Fibroblast of upper back skin (primary cell): ENCODE measurements around the gene RANBP17.

Experiments
- DNase-seq: peaks from one replicate; pipeline ENCODE4 v3.0.0-alpha.2; 2013

The RANBP17 gene

DNA sequence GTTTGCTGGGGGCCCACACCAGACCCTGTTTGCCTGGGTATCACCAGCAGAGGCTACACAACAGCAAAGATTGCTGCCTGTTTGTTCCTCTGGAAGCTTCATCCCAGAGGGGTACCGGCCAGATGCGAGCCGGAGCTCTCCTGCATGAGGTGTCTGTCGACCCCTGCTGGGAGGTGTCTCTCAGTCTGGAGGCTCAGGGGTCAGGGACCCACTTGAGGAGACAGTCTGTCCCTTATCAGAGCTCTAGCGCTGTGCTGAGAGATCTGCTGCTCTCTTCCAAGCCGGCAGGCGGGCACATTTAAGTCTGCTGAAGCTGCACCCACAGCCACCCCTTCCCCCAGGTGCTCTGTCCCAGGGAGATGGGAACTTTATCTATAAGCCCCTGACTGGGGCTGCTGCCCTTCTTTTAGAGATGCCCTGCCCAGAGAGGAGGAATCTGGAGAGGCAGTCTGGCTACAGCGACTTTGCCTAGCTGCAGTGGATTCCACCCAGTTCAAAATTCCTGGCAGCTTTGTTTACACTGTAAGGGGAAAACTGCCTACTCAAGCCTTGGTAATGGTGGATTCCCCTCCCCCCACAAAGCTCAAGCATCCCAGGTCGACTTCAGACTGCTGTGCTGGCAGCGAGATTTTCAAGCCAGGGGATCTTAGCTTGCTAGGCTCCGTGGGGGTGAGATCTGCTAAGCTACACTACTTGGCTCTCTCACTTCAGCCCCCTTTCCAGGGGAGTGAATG, 241.2 kb downstream of the RANBP17 start:
- DNase-seq, result no peak

DNA sequence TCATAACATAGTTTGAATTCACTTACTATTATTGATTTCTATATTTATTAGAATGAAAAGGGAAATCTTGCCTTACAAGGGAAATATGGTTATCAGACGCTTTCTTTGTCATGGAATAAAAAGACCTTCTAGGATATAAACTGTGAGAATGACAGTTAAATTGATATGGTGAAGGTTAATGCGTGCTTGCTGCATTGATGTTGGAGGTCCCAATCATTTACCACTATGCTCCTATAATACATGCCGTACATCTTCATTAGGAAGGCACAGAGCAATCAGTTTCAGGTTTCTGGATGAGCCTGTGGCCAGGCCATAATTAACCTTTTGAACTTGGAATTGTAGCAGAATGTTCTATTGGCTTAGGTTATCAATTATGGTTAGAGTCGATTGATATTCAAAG, 245.9 kb downstream of the RANBP17 start:
- no peak for DNase-seq

DNA sequence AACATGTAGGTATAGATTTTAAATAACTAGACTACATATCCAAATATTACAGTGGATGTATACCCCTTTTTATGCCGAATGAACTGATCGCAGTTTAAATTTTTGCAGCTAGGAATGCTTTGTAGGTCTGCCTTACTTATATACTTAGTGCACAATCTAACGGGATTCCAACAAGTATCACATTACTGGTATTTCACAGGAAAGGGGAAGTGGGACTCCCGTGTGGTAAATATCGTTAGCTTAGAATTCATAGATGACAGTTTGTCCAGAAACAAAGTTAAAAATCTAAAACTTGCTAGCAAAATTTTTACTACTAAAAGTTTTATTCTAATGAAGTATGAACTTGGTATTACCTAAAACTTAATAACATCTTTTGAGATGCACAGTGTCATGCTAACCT, 253.7 kb downstream of the RANBP17 start:
- DNase-seq, result no peak

DNA sequence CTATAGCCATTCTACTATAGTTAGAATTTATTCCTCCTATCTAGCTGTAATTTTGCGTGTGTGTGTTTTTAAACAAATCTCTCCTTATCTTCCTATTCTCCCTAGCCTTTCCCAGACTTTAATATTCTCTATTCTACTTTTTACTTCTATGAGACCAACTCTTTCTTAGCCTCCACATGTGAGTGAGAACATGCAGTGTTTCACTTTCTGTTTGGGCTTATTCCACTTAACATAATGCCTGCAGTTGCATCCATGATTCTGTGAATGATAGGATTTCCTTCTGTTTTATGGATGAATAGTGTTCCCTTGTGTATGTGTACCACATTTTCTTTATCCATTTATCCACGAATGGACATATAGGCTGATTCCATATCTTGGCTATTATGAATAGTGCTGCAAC, 254.9 kb downstream of the RANBP17 start:
- no peak for DNase-seq

DNA sequence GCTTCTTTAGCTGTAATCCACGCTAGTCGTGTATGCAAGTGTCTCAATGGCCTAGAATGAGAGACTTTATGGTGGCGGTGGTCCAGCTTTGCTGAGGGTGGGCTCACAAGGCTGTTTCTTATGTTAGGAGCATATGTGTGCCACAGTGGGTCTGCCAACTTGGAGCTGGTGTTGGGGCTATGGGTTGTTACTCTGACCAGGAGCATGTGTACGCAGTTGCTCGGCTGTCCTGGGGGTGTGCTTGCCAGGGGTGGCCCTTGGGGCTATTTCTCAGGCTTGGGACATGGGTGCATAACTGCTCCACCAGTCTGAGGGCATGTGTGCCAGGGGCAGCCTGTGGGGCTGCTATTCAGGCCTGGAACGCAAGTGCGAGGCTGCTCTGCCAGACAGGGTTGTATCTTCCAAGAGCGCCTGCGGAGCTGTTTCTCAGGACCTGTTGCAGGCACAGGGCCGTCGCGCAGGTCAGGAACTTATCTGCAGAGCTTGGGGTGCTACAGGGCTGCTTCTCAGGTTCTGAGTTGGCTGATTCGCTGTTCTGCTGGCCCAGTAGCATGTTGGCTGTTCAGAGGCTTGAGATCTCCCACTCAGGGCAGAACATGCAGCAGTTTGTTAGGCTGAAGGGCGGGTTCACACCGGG, 259.3 kb downstream of the RANBP17 start:
- DNase-seq, result no peak

DNA sequence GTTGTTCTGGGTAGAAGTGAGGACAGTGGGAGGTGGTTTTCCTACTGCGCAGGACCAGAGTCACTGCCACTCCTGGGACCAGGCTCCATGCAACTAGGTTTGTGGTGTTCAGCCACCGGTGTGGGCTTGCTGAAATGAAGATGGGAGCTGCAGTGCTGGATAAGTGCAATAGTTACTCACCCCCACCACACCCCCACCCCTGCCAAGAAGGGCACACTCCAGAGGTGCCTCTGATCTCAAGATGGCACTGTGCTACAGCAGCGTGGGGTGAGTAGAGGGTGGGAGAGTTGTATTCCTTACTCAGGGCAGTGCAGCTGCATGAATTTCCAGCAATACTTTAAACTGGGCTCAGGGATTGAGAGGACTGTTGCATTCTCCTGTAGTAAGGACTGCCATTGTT, 259.8 kb downstream of the RANBP17 start:
- DNase-seq, result no peak

DNA sequence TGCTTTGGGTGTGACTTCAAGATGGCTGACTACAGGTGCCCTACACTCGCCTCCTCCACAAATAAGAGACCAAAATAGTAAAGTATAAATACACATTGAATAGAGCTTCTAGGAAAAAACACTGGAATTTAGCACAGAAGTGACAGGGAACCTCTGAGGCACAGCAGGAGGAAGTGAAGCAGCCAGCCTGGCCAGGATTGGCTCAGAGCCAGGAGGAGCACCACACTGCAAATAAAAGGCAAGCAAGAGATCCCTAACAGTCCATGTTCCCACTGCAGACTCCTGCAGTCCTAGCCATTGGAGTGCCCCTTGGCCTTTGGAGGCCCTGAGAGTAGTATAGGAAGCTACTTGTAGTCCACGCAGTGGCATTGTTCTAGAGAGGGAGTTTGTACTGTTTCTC, 260.6 kb downstream of the RANBP17 start:
- peak; percentile 16 for DNase-seq

DNA sequence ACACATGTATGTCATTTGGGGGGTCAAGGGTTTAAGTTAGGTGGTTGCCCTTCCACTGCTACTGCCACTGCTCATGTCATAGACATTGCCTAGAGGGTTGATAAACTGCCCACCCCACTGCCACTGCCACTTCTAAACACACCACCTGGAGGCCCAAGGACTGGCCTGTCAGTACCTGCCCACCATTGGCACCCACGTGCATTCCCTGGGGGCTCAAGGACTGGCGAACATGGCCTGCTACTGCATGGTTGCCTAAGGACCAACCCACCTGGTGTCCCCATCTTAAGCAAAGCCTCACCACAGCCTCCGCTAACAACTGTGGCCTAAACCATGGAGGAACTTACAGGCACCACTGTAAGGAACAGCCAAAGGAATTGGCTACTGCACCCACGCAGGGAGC, 261.6 kb downstream of the RANBP17 start:
- no peak for DNase-seq

DNA sequence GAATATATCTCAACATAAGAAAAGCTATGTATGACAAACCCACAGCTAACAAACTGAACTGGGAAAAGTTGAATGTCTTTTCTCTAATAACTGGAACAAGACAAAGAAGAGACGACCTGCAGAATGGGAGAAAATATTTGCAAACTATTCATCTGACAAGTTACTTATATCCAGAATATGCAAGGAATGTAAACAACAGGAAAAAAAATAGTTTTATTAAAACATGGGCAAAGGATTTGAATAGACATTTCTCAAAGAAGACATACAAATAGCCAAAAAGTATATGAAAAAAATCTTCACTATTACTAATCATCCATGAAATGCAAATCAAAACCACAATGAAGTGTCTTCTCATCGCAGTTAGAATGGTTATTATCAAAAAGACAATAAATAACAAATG, 265.5 kb downstream of the RANBP17 start:
- peak; percentile 45 for DNase-seq

DNA sequence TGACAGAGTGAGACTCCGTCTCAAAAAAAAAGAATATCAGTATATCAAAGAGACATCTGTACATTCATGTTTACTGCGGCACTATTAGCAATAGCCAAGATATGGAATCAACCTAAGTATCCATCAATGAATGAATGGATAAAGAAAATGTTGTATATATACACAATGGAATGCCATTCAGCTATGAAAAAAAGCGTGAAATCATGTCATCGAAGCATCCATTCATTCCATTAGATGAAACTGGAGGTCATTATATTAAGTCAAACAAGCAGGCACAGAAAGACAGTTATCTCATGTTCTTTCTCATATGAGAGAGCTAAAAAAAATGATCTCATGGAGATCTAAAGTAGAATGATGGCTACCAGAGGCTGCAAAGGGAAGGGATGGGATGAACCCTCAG, 266.3 kb downstream of the RANBP17 start:
- no peak for DNase-seq

DNA sequence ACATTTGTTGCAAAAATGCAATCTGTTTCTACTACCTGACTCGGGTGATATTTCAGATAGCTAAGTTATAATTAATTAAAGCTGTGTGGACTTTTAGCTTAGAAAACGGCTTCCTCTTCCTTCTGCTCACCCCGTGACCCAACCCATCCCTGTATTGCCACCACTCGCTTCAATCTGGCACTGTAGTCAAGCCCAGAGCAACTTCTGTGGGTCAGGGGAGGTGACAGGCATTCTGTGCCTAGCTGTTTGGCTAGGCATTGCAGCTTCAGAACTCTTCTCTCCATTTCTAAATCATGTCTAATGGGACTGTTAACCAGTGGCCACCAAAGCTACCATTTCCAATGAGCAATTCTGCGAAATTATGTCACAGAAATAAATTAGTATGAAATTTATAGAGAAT, 267.5 kb downstream of the RANBP17 start:
- DNase-seq, result no peak

DNA sequence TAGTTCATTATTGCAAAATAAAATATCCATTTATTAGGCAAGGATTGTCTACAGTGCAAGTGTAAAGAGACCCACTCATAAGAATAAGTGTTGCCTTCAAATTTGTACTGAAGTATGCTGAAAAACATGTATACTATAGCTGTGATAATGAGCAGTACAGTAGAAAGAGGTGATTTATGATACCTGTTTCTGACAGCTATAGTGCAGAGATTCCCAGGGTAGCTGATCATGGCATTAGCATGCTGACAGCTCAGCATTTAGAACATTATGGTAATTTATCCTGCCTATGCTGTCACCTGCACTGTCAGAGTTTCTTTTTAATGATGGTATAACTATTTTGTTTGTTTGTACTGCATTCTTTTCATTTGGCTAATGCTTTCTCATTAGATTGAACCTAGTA, 269.7 kb downstream of the RANBP17 start:
- DNase-seq, result no peak

DNA sequence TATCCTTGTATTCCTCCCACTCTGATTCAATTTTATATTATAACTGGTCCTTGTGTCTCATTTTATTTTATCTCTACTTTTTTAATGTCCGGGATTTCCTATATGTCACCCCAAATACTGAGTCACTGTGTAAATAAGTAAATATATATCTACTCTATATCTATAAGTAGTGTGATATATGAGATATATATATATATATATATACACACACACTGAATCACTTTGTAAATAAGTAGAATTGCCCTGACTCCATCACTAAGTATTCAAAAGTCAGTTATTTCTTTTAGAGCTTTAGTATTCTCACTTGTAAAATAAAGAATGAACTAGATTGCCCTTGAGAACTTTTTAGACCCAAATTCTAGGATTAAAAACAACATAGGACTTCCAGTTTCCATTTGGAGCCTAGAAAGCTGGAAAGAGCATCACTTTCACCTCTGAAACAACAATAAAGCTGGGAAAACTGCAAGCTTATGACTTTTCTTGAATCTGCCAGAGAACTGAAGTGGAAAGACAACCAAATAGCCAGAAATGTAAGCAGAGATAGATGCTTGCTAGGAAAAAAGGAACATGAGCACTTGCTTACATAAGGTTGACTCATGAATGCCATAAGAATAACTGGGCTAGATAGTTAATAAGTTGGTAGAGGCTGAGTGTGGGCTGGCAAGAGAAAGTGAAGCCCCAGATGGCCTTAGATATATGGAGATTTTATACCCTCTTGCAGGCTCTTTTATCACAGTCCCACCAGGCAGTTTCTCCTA, 276.1 kb downstream of the RANBP17 start:
- peak; percentile 37 for DNase-seq

DNA sequence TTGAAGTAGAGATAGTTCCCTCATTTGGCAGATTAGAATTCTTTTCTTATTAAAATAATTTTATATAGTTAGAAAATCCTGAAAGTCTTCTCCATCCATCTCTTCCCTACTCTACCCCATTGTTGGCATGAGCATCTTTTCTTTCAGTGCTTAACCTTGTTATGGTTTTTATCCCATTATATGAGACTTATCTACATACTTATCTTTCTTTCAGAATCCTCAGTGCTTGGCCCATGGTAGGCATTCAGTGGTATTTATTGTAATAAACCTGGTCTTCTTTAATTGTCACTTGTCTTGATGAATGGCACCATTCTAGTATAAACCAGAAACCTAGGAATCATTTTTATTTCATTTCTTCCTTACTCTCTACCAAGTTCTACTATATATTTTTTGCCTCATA, 277.4 kb downstream of the RANBP17 start:
- DNase-seq, result no peak

DNA sequence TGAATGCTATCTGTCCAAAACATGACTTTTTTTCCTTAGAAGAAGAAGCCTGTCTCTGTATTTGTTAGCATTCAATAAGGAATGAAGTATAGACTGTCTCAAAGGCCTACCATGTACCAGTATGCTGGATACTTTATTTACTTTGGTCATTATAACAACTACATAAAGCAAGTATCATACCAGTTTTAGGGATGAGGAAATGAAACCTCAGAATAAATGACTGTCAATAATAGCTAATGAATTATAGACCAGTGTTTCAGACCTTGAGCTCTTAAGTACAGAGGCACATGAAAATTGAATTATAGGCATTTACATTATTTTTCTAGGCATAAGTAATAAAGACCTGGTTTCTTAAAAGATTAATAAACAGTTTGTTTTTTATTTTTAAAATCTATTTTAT, 280.8 kb downstream of the RANBP17 start:
- no peak for DNase-seq

DNA sequence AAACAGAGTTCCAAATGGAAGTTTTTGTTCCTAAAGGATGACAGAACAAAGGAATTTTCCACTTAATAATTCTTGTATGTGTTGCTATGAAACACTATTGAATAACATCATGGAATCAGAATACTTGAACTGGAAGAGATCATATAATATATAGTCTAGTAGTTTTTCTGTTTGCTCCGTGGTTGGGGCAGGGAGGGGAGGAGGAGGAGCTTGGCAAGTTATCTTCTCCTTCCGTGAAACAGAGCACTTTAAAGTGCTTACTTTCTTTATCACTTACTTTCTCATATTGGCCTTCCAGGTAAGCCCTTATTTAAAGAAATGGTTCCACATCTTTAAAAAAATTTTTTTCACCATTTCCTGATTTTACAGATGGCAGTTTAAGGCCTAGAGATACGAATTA, 281.4 kb downstream of the RANBP17 start:
- no peak for DNase-seq

DNA sequence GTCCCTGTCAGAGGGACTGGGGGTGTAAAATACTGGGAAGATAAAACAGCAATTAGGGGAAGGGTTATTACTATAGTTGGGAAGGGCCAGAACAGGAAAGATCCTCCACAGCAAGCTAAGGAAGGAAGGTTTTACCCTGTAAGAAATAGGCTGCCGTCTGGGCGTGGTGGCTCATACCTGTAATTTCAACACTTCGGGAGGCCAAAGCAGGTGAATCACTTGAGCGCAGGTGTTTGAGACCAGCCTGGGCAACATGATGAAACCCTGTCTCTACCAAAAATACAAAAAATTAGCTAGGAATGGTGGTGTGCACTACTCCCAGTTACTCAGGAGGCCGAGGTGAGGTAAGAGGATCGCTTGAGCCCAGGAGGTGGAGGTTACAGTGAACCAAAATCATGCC, 282.1 kb downstream of the RANBP17 start:
- no peak for DNase-seq

DNA sequence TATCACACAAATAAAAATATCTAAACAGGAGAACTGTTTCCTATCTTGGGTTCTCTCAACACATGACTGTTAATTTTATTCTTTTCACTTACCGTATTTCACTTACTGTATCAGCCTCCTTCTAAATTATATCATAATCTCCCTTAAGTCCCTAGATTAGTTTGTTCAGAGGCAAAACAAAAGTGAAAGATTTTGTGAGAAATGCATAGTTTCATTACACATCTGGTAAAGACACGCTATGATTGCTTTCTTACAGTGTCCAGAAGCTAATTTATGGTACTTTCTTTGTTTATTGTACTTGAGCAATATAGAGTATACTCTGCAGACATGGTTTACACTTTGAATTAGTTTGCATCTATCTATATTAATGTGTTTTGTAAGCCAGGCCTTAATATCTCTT, 287.5 kb downstream of the RANBP17 start:
- DNase-seq, result no peak

DNA sequence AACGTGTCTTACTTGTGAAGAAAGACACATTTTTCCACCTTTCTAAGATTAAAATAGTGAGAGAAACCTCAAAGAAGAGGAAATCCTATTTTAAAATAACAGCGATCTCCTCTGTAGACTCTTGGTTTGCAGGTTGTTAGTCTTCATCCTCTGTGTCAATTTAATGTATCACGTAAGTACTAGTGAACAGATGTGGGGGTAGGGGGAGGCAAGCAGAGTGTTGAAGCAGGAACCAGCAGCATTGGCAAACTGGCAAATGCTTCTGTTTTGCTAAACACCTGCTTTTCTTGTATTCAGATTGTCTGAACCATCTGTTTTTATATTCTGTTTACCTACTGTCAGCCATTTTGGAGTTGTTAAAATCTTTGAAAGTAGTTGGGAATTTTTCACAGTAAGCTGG, 288.0 kb downstream of the RANBP17 start:
- no peak for DNase-seq

DNA sequence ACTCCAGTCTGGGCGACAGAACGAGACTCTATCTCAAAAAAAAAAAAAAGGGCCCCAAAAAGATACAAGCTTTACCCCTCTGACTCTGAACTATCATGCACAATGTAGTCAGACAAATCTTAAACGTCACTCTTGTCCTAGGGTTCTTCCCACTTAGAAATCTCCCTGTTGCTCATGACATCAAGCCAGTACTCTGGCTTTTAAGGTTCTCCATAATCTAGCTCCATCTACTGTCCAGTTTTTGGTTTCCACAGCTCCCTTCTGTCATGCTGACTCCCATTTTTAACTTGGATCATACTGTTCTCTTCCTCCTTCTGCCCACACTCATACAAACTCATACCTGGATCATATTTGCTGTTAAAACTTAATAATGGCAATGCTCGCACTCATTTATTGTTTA, 290.6 kb downstream of the RANBP17 start:
- DNase-seq, result peak; percentile 38

DNA sequence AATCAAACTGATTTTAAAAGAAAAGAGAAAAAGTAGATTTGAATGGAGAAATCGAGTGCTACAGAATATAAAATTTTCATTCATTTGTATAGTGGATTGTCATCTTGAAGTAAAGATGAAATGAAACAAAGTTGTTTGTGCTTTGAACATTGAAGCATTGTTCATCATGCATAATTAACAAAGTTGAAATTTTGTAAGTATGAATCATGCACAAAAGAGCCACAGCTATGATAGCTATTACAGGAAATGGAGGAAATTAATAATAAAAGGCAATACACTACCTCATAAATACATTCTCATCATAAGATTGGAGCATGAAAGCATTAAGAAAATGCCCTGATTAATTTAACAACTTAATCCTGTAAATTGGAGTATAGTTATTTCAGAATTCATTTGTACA, 293.8 kb downstream of the RANBP17 start:
- peak; percentile 62 for DNase-seq

DNA sequence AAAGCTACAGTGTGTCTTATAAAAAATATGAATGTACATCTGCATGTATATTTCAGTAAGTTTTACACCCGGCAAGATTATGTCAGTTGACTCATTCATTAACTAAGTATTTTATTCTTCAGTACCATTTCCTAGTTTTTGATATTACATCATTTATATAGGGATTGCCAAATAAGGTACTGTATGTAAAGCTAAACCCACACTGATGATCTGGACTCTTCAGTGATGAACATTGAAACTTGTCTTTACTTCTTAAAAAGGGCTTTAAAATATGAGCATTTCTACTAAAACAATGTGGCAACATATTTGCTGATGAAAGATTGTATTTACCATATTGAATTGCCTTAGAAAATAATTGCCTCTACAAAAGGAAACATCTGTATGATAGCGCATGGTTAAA, 295.5 kb downstream of the RANBP17 start:
- peak; percentile 35 for DNase-seq

DNA sequence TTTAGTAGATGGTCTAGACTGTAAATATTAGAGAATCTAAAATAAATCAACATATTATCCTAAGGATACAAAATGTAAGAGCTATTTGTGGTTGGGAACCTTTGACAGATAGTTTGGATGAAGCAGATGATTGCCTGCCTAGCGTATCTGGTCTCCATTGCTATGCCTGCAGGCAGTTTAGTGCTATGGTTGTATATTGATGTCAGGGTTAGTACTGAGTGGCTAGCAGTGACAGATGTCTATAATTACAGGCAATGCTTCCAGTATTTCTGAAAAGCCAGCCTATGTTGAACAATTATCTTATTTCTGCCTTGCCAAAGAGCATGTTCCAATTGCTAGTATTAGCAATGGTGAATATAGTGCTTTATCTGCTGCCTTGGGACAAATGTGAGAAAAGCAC, 296.0 kb downstream of the RANBP17 start:
- no peak for DNase-seq

DNA sequence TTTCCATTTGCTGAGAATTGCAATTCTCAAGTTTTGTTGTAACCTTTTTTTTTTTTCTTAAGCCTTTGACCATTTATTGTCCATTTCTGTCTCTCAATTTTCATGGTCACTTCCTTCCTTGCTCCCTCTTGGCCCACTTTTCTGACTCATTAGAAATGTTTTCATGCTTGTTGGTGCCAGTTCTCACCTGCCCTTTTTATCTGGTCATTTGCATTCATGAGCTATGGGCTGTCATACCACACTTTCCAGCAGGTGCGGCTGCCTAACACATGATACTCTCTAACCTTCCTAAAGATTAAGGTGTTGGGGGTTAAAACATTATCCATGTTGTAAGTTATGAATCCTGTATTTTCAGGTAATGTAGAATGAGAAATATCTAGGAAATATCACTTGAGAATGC, 296.8 kb downstream of the RANBP17 start:
- DNase-seq, result no peak
